Measurements from ENCODE around the gene TJP3. TPM values are rescaled to one million over a fixed set of nuclear protein-coding genes. Genes with fewer than 3 reads are reported as not detected.

The TJP3 gene
- total RNA-seq, 3 donors from 2014 or later = 0.16 to 36.6 (median 20.0) TPM

DNA sequence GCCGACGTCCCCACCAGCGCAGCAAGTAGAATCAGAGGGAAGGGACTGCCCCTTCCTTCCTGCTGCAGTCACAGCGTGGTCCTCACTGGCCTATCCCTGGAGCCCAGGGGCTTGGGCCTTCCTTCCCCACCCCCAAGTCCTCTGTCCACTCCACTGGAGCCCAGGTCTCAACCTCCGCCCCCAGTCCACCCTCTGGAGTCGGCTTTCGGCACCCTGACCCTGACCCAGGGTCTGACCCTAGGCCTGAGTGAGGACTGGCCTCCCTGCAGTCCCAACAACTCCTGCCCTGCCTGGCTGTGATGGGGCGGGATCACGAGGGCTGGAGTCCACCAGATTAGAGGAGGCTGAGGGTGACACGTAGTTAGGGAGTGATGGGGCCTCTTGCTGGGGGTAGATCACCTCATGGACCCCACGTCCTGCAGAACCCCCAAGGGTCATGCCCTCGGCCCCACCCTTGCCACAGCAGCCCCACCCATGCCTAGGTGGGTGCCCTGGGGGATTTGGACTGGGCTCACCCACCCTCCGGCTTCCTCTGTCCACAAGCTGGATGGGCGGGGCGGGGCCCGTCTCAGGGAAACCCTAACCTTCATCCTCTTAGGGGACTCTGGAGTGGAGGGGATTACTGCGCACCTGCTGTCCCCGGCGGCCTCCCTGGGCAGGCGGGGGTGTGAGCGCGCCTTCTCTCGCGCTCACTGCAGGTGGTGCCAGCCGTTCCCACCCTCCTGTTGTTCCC, 60.0 kb downstream of the TJP3 start:
- Histone ChIP-seq H3K4me3 (no peak overlapping the region), H3K27me3 (no peaks in the 10 kb centered on the region), H3K36me3 (peaks cover 6% of the 10 kb centered on the region), H3K9me3 (no peaks in the 10 kb centered on the region), H3K27ac (no peak overlapping the region), H3K4me1 (no peaks in the 10 kb centered on the region)
- no peak for DNase-seq (ENCODE audit: low spot score in 2 of 2)
- intact Hi-C loops (cut with DNase I; ENCODE audit: low total_unique reads) = no loop called here
- TF ChIP-seq POLR2A (IDR thresholded peaks at IDR 0.05) = no peak
- no peak for TF ChIP-seq POLR2AphosphoS5 (IDR thresholded peaks at IDR 0.05)
- TF ChIP-seq, protein P1, sequence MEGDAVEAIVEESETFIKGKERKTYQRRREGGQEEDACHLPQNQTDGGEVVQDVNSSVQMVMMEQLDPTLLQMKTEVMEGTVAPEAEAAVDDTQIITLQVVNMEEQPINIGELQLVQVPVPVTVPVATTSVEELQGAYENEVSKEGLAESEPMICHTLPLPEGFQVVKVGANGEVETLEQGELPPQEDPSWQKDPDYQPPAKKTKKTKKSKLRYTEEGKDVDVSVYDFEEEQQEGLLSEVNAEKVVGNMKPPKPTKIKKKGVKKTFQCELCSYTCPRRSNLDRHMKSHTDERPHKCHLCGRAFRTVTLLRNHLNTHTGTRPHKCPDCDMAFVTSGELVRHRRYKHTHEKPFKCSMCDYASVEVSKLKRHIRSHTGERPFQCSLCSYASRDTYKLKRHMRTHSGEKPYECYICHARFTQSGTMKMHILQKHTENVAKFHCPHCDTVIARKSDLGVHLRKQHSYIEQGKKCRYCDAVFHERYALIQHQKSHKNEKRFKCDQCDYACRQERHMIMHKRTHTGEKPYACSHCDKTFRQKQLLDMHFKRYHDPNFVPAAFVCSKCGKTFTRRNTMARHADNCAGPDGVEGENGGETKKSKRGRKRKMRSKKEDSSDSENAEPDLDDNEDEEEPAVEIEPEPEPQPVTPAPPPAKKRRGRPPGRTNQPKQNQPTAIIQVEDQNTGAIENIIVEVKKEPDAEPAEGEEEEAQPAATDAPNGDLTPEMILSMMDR (IDR thresholded peaks at IDR 0.05) = no peak

- intact Hi-C loops (cut with DNase I; ENCODE audit: low total_unique reads) = no loop called here
- Histone ChIP-seq H3K4me3 (no peak overlapping the region), H3K27me3 (no peaks in the 10 kb centered on the region), H3K27ac (no peak overlapping the region), H3K9me3 (no peaks in the 10 kb centered on the region), H3K4me1 (no peaks in the 10 kb centered on the region), H3K36me3 (peaks cover 6% of the 10 kb centered on the region)
- TF ChIP-seq, protein P1 (IDR thresholded peaks at IDR 0.05) = no peak
- TF ChIP-seq POLR2AphosphoS5 (IDR thresholded peaks at IDR 0.05) = no peak
- no peak for TF ChIP-seq POLR2A (IDR thresholded peaks at IDR 0.05)
- no peak for DNase-seq (ENCODE audit: low spot score in 2 of 2)
Observed at GRCh38 chr19:3768748-3769099, 60.5 kb downstream of the TJP3 start.

DNA sequence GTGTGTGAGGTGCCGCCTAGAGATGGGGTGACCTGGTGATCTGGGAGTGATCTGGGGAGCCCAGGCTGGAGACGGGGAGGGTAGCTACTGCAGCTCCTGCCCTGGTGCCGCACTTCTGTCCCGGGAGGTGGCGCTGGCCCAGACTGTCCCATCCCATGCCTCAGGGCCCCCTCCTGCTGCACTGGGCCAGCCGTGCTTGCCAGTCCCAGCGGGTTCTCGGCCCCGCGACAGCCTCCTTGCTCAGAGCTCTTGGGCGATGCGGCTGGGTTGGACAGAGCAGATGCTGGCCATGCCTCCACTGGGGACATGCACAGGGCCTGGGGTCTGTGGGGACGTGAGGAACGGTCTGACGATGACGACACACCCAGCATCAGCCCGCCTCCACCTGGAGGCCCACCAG, 61.3 kb downstream of the TJP3 start:
- TF ChIP-seq, protein P1 (IDR thresholded peaks at IDR 0.05) = no peak
- TF ChIP-seq POLR2AphosphoS5 (IDR thresholded peaks at IDR 0.05) = no peak
- no peak for TF ChIP-seq POLR2A (IDR thresholded peaks at IDR 0.05)
- no peaks in the 10 kb centered on the region for H3K27me3 ChIP-seq
- intact Hi-C loops (cut with DNase I; ENCODE audit: low total_unique reads) = no loop called here

GRCh38 chr19:3770136-3770999, 62.2 kb downstream of the TJP3 start:
- TF ChIP-seq POLR2A (IDR thresholded peaks at IDR 0.05) = no peak
- TF ChIP-seq, protein P1 (IDR thresholded peaks at IDR 0.05) = no peak
- no peak for TF ChIP-seq POLR2AphosphoS5 (IDR thresholded peaks at IDR 0.05)
- H3K27me3 ChIP-seq = no peaks in the 10 kb centered on the region
- H3K4me1 ChIP-seq = no peaks in the 10 kb centered on the region
- intact Hi-C loops (cut with DNase I; ENCODE audit: low total_unique reads) = no loop called here
- DNase-seq (ENCODE audit: low spot score in 2 of 2) = no peak
- H3K27ac ChIP-seq = peak overlapping the region in 1 of 2 donors; percentile 19
- H3K4me3 ChIP-seq = peak overlapping the region in 2 of 3 donors; percentile 13 to 33
- peaks cover 6% of the 10 kb centered on the region for H3K36me3 ChIP-seq
- H3K9me3 ChIP-seq = no peaks in the 10 kb centered on the region

More for the DNA sequence above, 61.3 kb downstream of the TJP3 start:
- no peaks in the 10 kb centered on the region for H3K4me1 ChIP-seq
- H3K36me3 ChIP-seq = peaks cover 6% of the 10 kb centered on the region
- DNase-seq (ENCODE audit: low spot score in 2 of 2) = no peak
- no peak overlapping the region for H3K4me3 ChIP-seq
- H3K9me3 ChIP-seq = no peaks in the 10 kb centered on the region
- no peak overlapping the region for H3K27ac ChIP-seq
